ENCODE results near the gene GPR62.

GPR62 gene

DNA sequence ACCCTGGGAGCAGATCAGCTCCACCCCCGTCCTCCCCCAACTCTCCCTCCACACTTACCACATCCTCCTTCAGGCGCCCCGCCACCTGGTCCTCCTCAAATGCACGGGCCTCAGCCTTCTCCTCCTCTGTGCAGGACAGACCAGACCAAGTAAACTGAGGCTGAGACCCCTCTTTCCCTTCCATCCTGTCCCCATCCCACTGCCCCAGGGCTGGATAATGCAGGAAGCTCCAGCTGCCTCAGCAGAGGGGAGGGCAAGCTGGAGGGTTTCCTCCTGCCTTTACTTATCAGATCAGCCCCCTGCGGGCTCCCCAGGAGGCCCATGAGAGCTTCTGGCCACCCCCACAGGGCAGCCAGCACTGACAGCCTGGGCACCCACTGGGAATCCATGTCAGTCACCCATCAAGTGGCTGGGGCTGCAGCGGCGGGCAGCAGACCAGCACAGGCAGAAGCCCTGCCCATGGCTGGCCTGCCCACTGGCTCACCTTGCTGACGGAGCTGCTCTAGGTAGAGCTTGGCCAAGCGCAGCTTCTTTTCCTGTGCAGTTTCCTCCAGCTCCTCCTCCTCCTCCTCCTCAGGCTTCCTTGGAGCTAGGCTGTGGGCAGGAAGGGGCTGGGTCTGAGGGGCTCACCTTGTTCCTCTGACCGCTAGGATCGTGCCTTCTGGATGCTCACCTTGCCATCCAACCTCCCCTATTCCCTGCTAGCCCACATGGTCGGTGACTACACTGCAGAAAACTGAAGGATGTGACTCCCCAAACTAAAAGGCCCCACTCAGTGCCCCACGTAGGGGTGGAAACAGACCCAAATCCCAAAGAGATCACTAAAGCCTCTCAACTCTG is 17.4 kb upstream of the GPR62 start:
- TF ChIP-seq, protein P1, sequence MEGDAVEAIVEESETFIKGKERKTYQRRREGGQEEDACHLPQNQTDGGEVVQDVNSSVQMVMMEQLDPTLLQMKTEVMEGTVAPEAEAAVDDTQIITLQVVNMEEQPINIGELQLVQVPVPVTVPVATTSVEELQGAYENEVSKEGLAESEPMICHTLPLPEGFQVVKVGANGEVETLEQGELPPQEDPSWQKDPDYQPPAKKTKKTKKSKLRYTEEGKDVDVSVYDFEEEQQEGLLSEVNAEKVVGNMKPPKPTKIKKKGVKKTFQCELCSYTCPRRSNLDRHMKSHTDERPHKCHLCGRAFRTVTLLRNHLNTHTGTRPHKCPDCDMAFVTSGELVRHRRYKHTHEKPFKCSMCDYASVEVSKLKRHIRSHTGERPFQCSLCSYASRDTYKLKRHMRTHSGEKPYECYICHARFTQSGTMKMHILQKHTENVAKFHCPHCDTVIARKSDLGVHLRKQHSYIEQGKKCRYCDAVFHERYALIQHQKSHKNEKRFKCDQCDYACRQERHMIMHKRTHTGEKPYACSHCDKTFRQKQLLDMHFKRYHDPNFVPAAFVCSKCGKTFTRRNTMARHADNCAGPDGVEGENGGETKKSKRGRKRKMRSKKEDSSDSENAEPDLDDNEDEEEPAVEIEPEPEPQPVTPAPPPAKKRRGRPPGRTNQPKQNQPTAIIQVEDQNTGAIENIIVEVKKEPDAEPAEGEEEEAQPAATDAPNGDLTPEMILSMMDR (IDR thresholded peaks at IDR 0.05; ENCODE audit: insufficient read depth, low read length, missing control alignments) = no peak
- CTCF ChIA-PET = interaction anchor here (1.5 kb wide), 1 partner anchor 37 kb away, joined by 7 read pairs; the partner anchor contains the start of genes ABHD14A and ABHD14B
- no peak for DNase-seq (ENCODE audit: low read depth, low spot score)
- POLR2A ChIA-PET = no interaction called here
- no peak overlapping the region for H3K4me3 ChIP-seq (ENCODE audit: low read depth, low read length)

DNA sequence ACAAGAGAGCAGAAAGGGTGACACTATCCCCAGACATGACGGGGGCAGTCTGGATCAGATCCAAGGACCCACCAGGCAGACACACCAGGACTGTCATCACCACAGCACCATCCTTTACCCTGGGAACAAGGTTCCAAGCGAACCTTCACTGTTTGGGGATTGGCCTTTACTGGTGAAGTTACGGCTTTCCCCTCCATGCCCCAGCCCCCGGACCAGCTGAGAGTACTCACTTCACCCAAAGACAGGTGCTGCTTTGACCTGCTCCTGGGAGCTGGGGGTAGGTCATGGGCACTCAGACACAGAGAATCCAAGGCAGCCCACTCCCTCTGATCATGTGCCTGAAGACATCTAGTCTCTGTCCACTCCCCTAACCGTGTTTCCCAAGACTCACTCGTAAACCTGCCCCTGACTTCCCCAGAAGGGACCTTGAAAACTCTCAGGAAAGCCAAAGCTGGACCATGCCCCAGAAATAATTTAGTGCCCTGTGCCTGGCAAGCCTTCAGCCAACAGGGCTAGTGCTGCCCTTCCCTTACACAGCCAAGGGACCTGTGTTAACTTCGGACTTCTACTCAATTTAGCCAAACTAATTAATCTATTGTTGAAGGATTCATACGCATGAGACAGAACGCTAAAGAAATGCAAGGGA is 16.3 kb upstream of the GPR62 start:
- CTCF ChIA-PET = interaction anchor here (1.5 kb wide), 1 partner anchor 35 kb away, joined by 7 read pairs; the partner anchor contains the start of genes ABHD14A and ABHD14B
- POLR2A ChIA-PET = no interaction called here
- TF ChIP-seq, protein P1 (IDR thresholded peaks at IDR 0.05; ENCODE audit: insufficient read depth, low read length, missing control alignments) = no peak
- H3K4me3 ChIP-seq (ENCODE audit: low read depth, low read length) = no peak overlapping the region
- DNase-seq (ENCODE audit: low read depth, low spot score) = no peak

DNA sequence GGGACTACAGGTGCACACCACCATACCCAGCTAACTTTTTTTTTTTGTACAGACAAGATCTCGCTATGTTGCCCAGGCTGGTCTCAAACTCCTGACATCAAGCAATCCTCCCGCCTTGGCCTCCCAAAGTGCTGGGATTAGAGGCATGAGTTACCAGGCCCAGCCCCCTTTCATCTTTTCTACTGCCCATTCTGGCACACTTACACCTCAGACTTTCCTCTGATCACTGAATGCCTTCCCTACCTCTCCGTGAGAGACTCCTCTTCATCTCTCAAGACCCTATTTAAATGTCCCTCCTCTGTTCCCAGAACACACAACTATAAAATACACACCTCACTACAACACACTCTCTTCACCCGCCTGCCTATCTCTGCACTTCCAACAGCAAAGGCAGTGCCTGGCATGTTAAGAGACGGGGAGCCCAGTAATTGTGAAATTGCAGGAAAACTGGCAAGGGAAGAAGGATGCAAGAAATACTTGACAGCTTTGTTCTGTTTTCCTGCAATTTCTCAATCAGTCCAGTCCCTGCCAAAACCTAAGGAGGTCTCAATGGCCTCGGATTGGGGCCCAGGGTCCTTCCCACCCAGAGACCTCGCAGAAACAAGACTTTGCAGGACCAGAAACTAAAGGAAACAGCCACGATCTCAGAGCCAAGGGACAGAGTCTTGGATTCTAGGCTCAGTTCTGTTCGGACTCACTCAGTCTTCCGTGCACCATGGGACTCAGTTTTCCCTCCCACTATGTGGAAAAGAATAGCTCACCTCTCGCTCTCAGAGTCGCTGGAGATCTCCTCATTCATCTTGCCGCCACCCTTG is 14.3 kb upstream of the GPR62 start:
- H3K4me3 ChIP-seq (ENCODE audit: low read depth, low read length) = peak overlapping the region; percentile 81
- CTCF ChIA-PET = interaction anchor here (0.6 to 4.0 kb wide), 21 partner anchors 9 to 441 kb away, joined by 3 to 74 read pairs (median 11); partner anchors contain the start of genes ABHD14A, ABHD14B, ACY1 and DCAF1
- no peak for DNase-seq (ENCODE audit: low read depth, low spot score)
- POLR2A ChIA-PET = interaction anchor here (0.6 to 2.6 kb wide), 9 partner anchors 12 to 112 kb away, joined by 3 to 16 read pairs (median 4); partner anchors contain the start of genes ABHD14B, PCBP4 and RPL29
- TF ChIP-seq, protein P1 (IDR thresholded peaks at IDR 0.05; ENCODE audit: insufficient read depth, low read length, missing control alignments) = no peak

DNA sequence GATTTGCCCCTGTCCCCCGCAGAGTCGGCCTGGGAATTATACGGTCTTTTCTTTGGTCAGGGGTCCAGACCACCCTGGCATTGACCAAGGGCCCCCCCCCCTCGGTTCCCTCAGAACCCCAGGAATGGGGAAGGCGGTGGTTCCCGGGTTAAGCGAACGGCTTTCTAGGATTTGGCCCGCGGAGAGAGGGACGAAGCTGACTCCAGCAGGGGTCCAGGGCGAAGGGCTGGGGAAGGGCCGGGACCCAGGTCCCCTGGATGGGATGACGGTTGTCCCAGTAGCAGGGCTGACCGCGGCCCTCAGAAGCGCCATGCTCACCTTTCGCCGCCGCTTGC is 13.8 kb upstream of the GPR62 start:
- ChIA-PET CTCF (interaction anchor here (0.6 to 4.0 kb wide), 21 partner anchors 9 to 441 kb away, joined by 3 to 74 read pairs (median 11); partner anchors contain the start of genes ABHD14A, ABHD14B, ACY1 and DCAF1), POLR2A (interaction anchor here (0.6 to 2.6 kb wide), 9 partner anchors 11 to 111 kb away, joined by 3 to 16 read pairs (median 4); partner anchors contain the start of genes ABHD14B, PCBP4 and RPL29)
- DNase-seq (ENCODE audit: low read depth, low spot score) = no peak
- H3K4me3 ChIP-seq (ENCODE audit: low read depth, low read length) = peak overlapping the region; percentile 81
- TF ChIP-seq, protein P1 (IDR thresholded peaks at IDR 0.05; ENCODE audit: insufficient read depth, low read length, missing control alignments) = no peak

DNA sequence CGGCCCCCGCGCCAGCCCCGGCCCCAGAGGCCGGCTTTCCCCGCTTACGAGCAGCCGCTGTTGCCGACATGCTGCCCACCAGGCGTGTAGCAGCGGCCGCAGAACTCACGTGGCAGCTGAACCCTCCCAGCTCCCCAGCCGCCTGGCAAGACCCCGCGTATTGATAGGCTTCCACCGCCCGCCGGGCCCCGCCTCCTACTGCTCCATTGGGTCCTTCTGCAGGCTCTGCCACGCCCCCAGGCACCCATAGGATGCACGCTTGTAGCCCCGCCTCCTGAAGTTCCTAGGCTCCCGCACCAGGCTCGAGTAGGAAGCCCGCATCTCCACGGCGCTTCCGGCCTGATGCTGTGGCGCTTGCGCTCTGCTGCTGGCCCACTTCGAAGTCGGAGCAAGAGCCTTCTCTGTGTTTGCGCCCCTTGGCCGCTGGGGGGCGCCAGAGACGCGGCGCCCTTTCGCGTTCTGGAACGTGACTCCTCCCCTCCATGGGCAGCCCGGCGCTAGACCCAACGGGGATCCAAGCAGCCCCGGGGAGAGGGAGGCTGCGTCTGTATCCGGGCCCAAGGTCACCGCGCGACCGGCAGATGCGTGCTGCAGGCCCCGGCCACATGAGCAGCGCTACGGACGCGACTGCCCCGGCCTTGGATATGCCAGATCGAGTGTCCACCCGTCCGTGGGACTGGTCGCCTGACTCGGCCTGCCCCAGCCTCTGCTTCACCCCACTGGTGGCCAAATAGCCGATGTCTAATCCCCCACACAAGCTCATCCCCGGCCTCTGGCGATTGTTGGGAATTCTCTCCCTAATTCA is 13.2 kb upstream of the GPR62 start, which contains the start of the genes PARP3 and RRP9:
Gene PARP3 (plus strand): TSS at position 566 of the 805 bp plus-strand sequence. CDS start 993 bp downstream, outside the sequence.
Gene RRP9 (minus strand): TSS at position 107 of the 805 bp plus-strand sequence. CDS start 37 bp downstream, at position 70.
- peak; percentile 99 for DNase-seq (ENCODE audit: low read depth, low spot score)
- ChIA-PET POLR2A (interaction anchor here (0.5 to 2.6 kb wide), 14 partner anchors 11 to 1062 kb away, joined by 3 to 16 read pairs (median 4); partner anchors contain the start of genes ABHD14A, ABHD14B, ACY1 and PCBP4), CTCF (interaction anchor here (0.6 to 4.0 kb wide), 34 partner anchors 9 to 442 kb away, joined by 3 to 74 read pairs (median 5); partner anchors contain the start of genes ABHD14A, ABHD14B, ACY1 and DCAF1)
- TF ChIP-seq, protein P1 (IDR thresholded peaks at IDR 0.05; ENCODE audit: insufficient read depth, low read length, missing control alignments) = peak; percentile 99
- H3K4me3 ChIP-seq (ENCODE audit: low read depth, low read length) = peak within 1 kb of the TSS; percentile 81
